GM10248 (cell line): ENCODE results near the gene TLR2.

Experiments used
- CTCF ChIA-PET: fragments of 300-600 bp; sonication (Branson Sonifier 250); formaldehyde crosslinking; extraction: SDS; loops from one replicate; lab custom pipeline; 2021; ENCODE audit warnings: antibody characterized with exemption; lab: Yijun Ruan, JAX
- POLR2A ChIA-PET: fragments of 350-650 bp; sonication (Branson Sonifier 250); formaldehyde crosslinking; extraction: SDS; loops from one replicate; lab custom pipeline; 2020; ENCODE audit warnings: antibody characterized with exemption; lab: Yijun Ruan, JAX
- DNase-seq: peaks from one replicate; pipeline ENCODE4 v3.0.0; 2012; ENCODE audit errors: extremely low spot score
- TF ChIP-seq, protein P1 (sequence below): IDR thresholded peaks from 2 replicates; pipeline ENCODE4 v1.5.1; 2012; ENCODE audit warnings: mild to moderate bottlenecking, low read depth; ENCODE audit errors: extremely low read depth, missing control alignments, control extremely low read depth

TLR2 gene

DNA sequence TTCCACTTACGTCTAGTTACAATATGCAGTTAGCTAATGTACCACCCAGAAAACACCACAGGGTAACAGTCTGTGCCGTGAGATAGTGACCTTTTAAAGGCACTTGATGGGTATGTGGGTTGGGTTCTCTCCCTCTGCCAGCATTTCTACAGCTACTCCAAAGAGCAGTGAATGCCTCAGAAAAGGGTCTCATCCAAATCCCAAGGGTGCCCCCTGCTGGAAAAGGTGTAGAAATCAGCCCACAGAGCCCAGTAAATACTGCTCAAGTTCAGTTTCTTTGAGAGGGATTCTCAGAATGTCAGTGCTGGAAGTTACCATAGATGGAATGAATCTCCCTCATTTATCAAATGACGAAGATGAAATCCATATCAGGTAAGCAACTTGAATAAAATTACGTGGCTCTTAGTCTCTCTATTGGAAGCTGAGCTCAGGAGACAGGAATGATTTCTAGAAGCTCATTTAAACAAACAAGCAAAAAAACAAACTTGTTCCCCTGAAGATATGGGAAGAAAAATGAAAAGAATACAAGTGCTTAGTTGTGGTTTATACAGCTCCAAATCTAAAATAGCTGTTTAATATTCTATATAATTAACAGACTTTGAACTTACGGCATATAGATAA lies 66.2 kb downstream of the TLR2 start:
- ChIA-PET POLR2A (no interaction called here), CTCF (interaction anchor here (0.5 to 3.6 kb wide), 28 partner anchors 8 to 667 kb away, joined by 3 to 19 read pairs (median 5); partner anchors contain the start of gene MND1)
- TF ChIP-seq, protein P1, sequence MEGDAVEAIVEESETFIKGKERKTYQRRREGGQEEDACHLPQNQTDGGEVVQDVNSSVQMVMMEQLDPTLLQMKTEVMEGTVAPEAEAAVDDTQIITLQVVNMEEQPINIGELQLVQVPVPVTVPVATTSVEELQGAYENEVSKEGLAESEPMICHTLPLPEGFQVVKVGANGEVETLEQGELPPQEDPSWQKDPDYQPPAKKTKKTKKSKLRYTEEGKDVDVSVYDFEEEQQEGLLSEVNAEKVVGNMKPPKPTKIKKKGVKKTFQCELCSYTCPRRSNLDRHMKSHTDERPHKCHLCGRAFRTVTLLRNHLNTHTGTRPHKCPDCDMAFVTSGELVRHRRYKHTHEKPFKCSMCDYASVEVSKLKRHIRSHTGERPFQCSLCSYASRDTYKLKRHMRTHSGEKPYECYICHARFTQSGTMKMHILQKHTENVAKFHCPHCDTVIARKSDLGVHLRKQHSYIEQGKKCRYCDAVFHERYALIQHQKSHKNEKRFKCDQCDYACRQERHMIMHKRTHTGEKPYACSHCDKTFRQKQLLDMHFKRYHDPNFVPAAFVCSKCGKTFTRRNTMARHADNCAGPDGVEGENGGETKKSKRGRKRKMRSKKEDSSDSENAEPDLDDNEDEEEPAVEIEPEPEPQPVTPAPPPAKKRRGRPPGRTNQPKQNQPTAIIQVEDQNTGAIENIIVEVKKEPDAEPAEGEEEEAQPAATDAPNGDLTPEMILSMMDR = peak; percentile 58
- DNase-seq = peak; percentile 60

DNA sequence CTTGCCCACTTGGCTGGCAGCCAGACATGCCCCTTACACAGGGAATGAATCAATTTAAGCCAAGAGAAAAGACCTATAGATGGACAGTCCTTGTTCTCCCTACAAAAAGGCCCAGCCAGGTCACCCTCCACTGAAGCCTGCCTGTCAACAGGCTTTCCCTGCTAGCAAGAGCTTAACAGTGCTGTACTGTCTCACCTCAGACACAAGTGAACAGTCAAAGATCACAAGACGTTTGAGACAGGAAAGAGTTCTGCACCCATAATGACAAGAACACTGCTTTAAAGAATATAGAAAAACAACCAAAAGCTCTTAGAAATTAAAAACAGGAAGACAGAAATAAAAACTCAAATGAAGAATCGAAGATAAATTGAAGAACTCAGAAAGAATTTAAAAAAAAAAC lies 71.1 kb downstream of the TLR2 start:
- CTCF ChIA-PET = no interaction called here
- POLR2A ChIA-PET = no interaction called here
- no peak for DNase-seq
- TF ChIP-seq, protein P1 = no peak
